ENCODE measurements around the gene SLCO2B1.

The SLCO2B1 gene

DNA sequence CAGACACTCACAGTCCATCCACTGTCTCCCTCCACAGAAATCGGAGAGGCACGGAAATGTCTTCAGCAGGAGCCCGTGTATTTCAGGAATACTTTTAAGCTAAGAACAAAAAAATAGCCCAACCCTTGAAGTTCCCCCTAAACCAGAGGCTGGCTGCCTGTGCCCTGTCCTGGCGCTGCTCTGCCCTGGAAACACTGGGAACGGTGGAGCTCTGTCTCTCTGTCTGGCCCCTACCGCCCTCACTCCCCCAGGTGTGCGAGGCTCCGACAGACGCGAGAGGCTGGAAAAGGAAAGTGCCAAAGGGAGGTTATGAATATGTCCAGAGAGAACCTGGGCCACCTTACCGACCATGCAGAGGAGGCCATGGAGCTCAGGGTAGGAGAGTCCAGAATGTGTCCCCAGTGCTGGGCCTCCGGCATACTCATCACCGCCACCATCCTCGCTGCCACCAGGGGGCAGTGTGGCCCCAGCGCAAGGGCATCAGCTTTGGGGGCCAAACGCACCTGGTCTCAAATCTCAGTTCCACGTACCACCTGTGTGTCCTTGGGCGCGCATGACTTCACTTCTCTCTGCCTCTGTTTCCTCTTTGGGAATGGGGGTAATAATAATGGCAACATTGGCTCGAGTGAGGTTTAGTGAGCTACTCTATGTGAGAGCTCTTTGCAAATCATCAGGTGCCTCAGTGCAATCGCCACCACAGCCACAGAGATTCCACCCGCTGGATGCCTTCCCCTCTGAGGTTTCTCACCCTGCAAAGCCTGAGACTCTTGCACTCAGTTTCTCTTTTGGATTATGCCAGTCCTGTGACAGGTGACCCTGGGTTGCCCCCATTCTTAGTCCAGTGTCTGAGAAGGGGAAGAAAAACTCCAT lies 10.4 kb upstream of the SLCO2B1 start:
- TF ChIP-seq CSDC2 (CRISPR knock-in tag; IDR thresholded peaks at IDR 0.05) (no peak), ZNF565 (CRISPR knock-in tag; conservative IDR thresholded peaks at IDR 0.05; ENCODE audit: low read depth) (no peak), GLIS3 (CRISPR knock-in tag; IDR thresholded peaks at IDR 0.05) (no peak), TOX (CRISPR knock-in tag; IDR thresholded peaks at IDR 0.05; ENCODE audit: borderline replicate concordance) (no peak), ZFP30 (CRISPR knock-in tag; IDR thresholded peaks at IDR 0.05) (no peak), ISL1 (CRISPR knock-in tag; IDR thresholded peaks at IDR 0.05) (no peak), BACH2 (CRISPR knock-in tag; IDR thresholded peaks at IDR 0.05; ENCODE audit: borderline replicate concordance) (no peak), ZNF70 (CRISPR knock-in tag; IDR thresholded peaks at IDR 0.05) (no peak), ZNF8 (CRISPR knock-in tag; IDR thresholded peaks at IDR 0.05) (no peak), ZC3H10 (CRISPR knock-in tag; IDR thresholded peaks at IDR 0.05) (no peak), CREB5 (CRISPR knock-in tag; IDR thresholded peaks at IDR 0.05; ENCODE audit: low read depth) (no peak), ZFP3 (CRISPR knock-in tag; IDR thresholded peaks at IDR 0.05) (no peak), PATZ1 (CRISPR knock-in tag; IDR thresholded peaks at IDR 0.05; ENCODE audit: borderline replicate concordance) (no peak), ARNTL (CRISPR knock-in tag; IDR thresholded peaks at IDR 0.05; ENCODE audit: borderline replicate concordance, low read depth) (no peak), SNAI2 (CRISPR knock-in tag; IDR thresholded peaks at IDR 0.05) (no peak), TSHZ2 (CRISPR knock-in tag; IDR thresholded peaks at IDR 0.05) (no peak), RARB (CRISPR knock-in tag; IDR thresholded peaks at IDR 0.05) (no peak)
- TF ChIP-seq, protein P1, sequence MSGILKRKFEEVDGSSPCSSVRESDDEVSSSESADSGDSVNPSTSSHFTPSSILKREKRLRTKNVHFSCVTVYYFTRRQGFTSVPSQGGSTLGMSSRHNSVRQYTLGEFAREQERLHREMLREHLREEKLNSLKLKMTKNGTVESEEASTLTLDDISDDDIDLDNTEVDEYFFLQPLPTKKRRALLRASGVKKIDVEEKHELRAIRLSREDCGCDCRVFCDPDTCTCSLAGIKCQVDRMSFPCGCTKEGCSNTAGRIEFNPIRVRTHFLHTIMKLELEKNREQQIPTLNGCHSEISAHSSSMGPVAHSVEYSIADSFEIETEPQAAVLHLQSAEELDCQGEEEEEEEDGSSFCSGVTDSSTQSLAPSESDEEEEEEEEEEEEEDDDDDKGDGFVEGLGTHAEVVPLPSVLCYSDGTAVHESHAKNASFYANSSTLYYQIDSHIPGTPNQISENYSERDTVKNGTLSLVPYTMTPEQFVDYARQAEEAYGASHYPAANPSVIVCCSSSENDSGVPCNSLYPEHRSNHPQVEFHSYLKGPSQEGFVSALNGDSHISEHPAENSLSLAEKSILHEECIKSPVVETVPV (CRISPR knock-in tag; IDR thresholded peaks at IDR 0.05), result no peak
- peak; percentile 61 for ATAC-seq

DNA sequence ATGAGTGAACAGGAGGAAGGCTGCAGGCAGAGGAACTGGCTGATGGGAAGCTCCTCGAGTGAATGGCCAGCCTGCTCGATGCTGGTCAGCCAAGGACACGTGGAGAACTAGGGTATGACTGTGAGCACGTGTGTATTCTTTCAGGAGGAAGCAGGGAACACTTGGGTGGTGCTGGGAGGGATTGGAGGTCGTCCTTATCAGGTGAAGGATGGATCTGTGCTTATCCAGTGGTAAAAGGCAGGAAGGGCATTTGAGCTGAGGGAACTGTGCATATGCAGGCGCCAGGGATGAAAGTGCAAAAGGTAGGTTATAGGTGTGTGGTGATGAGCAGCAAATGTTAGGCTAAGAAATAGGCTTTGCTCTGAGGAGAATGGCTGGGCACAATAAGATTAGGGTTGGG lies 9.7 kb upstream of the SLCO2B1 start:
- TF ChIP-seq SNAI2 (CRISPR knock-in tag; IDR thresholded peaks at IDR 0.05) (no peak), ZFP3 (CRISPR knock-in tag; IDR thresholded peaks at IDR 0.05) (no peak), BACH2 (CRISPR knock-in tag; IDR thresholded peaks at IDR 0.05; ENCODE audit: borderline replicate concordance) (no peak)
- TF ChIP-seq, protein P2, sequence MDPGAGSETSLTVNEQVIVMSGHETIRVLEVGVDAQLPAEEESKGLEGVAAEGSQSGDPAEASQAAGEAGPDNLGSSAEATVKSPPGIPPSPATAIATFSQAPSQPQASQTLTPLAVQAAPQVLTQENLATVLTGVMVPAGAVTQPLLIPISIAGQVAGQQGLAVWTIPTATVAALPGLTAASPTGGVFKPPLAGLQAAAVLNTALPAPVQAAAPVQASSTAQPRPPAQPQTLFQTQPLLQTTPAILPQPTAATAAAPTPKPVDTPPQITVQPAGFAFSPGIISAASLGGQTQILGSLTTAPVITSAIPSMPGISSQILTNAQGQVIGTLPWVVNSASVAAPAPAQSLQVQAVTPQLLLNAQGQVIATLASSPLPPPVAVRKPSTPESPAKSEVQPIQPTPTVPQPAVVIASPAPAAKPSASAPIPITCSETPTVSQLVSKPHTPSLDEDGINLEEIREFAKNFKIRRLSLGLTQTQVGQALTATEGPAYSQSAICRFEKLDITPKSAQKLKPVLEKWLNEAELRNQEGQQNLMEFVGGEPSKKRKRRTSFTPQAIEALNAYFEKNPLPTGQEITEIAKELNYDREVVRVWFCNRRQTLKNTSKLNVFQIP (CRISPR knock-in tag; IDR thresholded peaks at IDR 0.05; ENCODE audit: borderline replicate concordance, low read depth), result no peak
- ATAC-seq, result no peak

GRCh38 chr11:75142714-75143419 lies 8.0 kb upstream of the SLCO2B1 start:
- no peak for TF ChIP-seq RARB (CRISPR knock-in tag; IDR thresholded peaks at IDR 0.05)
- no peak for TF ChIP-seq BACH2 (CRISPR knock-in tag; IDR thresholded peaks at IDR 0.05; ENCODE audit: borderline replicate concordance)
- TF ChIP-seq, protein P1 (CRISPR knock-in tag; IDR thresholded peaks at IDR 0.05), result no peak
- ATAC-seq, result peak; percentile 97

All from SK-N-SH treated with all-trans-retinoic acid at 6 μM for 48 hours (cell line).